Liver (tissue), 9 donors: ENCODE measurements around the gene MYO18B. TPM values are rescaled to one million over a fixed set of nuclear protein-coding genes. Genes with fewer than 3 reads are reported as not detected.

Source experiments
- DNase-seq: peaks from one replicate; pipeline ENCODE4 v3.0.0-alpha.2; 2017; ENCODE audit warnings: low spot score
- H3K27ac ChIP-seq, 2 donors: one replicate each; pipeline ENCODE4 v1.7.0; 2013; ENCODE audit warnings: inconsistent platforms in 2 of 2, low read length in 2 of 2, control low read depth in 1 of 2, low read depth in 1 of 2, mild to moderate bottlenecking in 1 of 2
- H3K27me3 ChIP-seq, 4 donors: one replicate each; pipeline versions ENCODE4 v1.6.1 to v1.7.0; 2013; ENCODE audit warnings: low read length in 3 of 4, inconsistent platforms in 1 of 4, mild to moderate bottlenecking in 1 of 4, moderate library complexity in 1 of 4; ENCODE audit not compliant: control insufficient read depth in 4 of 4, insufficient read depth in 4 of 4
- H3K36me3 ChIP-seq, 4 donors: one replicate each; pipeline versions ENCODE4 v1.6.1 to v1.7.0; 2013; ENCODE audit warnings: low read length in 3 of 4, mild to moderate bottlenecking in 3 of 4, low read depth in 1 of 4, moderate library complexity in 1 of 4; ENCODE audit not compliant: control insufficient read depth in 4 of 4, insufficient read depth in 3 of 4
- H3K4me1 ChIP-seq, 4 donors: one replicate each; pipeline versions ENCODE4 v1.6.1 to v1.7.0; 2013; ENCODE audit warnings: low read length in 3 of 4, mild to moderate bottlenecking in 3 of 4, moderate library complexity in 1 of 4; ENCODE audit not compliant: control insufficient read depth in 4 of 4, insufficient read depth in 4 of 4
- H3K4me3 ChIP-seq, 3 donors: one replicate each; pipeline versions ENCODE4 v1.6.1 to v1.7.0; 2013; ENCODE audit warnings: low read length in 3 of 3, control low read depth in 1 of 3, low read depth in 1 of 3, mild to moderate bottlenecking in 1 of 3
- H3K9ac ChIP-seq, 2 donors: one replicate each; pipeline ENCODE4 v1.7.0; 2013; ENCODE audit warnings: low read length in 2 of 2, mild to moderate bottlenecking in 2 of 2, moderate library complexity in 2 of 2, control low read depth in 1 of 2, low read depth in 1 of 2
- H3K9me3 ChIP-seq, 4 donors: one replicate each; pipeline versions ENCODE4 v1.6.1 to v1.7.0; 2013; ENCODE audit warnings: low read length in 3 of 4; ENCODE audit not compliant: control insufficient read depth in 4 of 4
- ATF3 ChIP-seq: IDR thresholded peaks from 2 replicates; pipeline ENCODE4 v1.6.1; 2016; ENCODE audit warnings: antibody characterized with exemption
- CTCF ChIP-seq: fragments of 150-350 bp; IDR thresholded peaks from 2 replicates; pipeline ENCODE4 v1.5.1; 2017; ENCODE audit warnings: improper control_type of control experiment, low read depth, low read length; ENCODE audit not compliant: missing input control
- EGR1 ChIP-seq, 2 donors: IDR thresholded peaks; 2 replicates each; pipeline ENCODE4 v1.6.1; 2016 to 2018; ENCODE audit warnings: antibody characterized with exemption in 2 of 2, low read depth in 2 of 2
- FOXA1 ChIP-seq: IDR thresholded peaks from 2 replicates; pipeline ENCODE4 v1.6.1; 2016; ENCODE audit warnings: antibody characterized with exemption
- FOXA2 ChIP-seq: IDR thresholded peaks from 2 replicates; pipeline ENCODE4 v1.6.1; 2016; ENCODE audit warnings: antibody characterized with exemption
- GABPA ChIP-seq, 2 donors: IDR thresholded peaks in 1 of 2; conservative IDR thresholded peaks in 1 of 2; 2 replicates each; pipeline ENCODE4 v1.6.1; 2016; ENCODE audit warnings: antibody characterized with exemption in 2 of 2, mild to moderate bottlenecking in 1 of 2, moderate library complexity in 1 of 2
- HNF4A ChIP-seq, 2 donors: conservative IDR thresholded peaks; 2 replicates each; pipeline ENCODE4 v1.6.1; 2016; ENCODE audit warnings: antibody characterized with exemption in 2 of 2, mild to moderate bottlenecking in 2 of 2
- HNF4G ChIP-seq: IDR thresholded peaks from 2 replicates; pipeline ENCODE4 v1.6.1; 2016; ENCODE audit warnings: antibody characterized with exemption
- JUND ChIP-seq, 2 donors: IDR thresholded peaks; 2 replicates each; pipeline ENCODE4 v1.6.1; 2016; ENCODE audit warnings: antibody characterized with exemption in 2 of 2
- MAX ChIP-seq: IDR thresholded peaks from 2 replicates; pipeline ENCODE4 v1.6.1; 2016; ENCODE audit warnings: antibody characterized with exemption
- NR2F2 ChIP-seq: IDR thresholded peaks from 2 replicates; pipeline ENCODE4 v1.6.1; 2016; ENCODE audit warnings: antibody characterized with exemption
- RAD21 ChIP-seq, 2 donors: IDR thresholded peaks; 2 replicates each; pipeline ENCODE4 v1.6.1; 2016; ENCODE audit warnings: antibody characterized with exemption in 2 of 2, mild to moderate bottlenecking in 2 of 2
- REST ChIP-seq: IDR thresholded peaks from 2 replicates; pipeline ENCODE4 v1.6.1; 2016; ENCODE audit warnings: antibody characterized with exemption, mild to moderate bottlenecking
- RXRA ChIP-seq, 2 donors: IDR thresholded peaks; 2 replicates each; pipeline ENCODE4 v1.6.1; 2017 to 2018; ENCODE audit warnings: antibody characterized with exemption in 2 of 2, mild to moderate bottlenecking in 1 of 2
- SP1 ChIP-seq: IDR thresholded peaks from 2 replicates; pipeline ENCODE4 v1.6.1; 2018; ENCODE audit warnings: antibody characterized with exemption, mild to moderate bottlenecking
- TAF1 ChIP-seq: conservative IDR thresholded peaks from 2 replicates; pipeline ENCODE4 v1.6.1; 2016; ENCODE audit warnings: antibody characterized with exemption, mild to moderate bottlenecking
- YY1 ChIP-seq: IDR thresholded peaks from 2 replicates; pipeline ENCODE4 v1.6.1; 2016; ENCODE audit warnings: antibody characterized with exemption, mild to moderate bottlenecking
- ZBTB33 ChIP-seq: IDR thresholded peaks from 2 replicates; pipeline ENCODE4 v1.6.1; 2016; ENCODE audit warnings: antibody characterized with exemption
- WGBS: extraction: QIAGEN DNeasy Blood & Tissue Kit; methylation state at CpG from one replicate; pipeline ENCODE4 v1.1.7; 2013; 5-methylcytosine and 5-hydroxymethylcytosine counted together
- polyA plus RNA-seq, 2 donors: library from polyadenylated mRNA; stranded (reverse) in 1 of 2; unstranded in 1 of 2; fragments of 200-250 nt in 1 of 2; fragments of >200 nt in 1 of 2; fragmentation: Nextera tagmentation in 1 of 2; extraction: Ambion mirVana in 1 of 2; gene quantifications; one replicate each; pipeline versions ENCODE4 v1.2.1 to v1.2.3, GENCODE V29; 2013 to 2015
- total RNA-seq, 2 donors: library from RNA; depleted of rRNA; stranded (reverse); fragments of >200 nt; gene quantifications; one replicate each; pipeline ENCODE4 v1.2.3, GENCODE V29; 2014
- donor health status: healthy.
- donor health status: healthy.
- donor health status: healthy.
- donor health status: healthy.
- donor health status: healthy.

The MYO18B gene
- total and polyA plus RNA-seq, 4 donors, result under 0.01 to 4.2 (median 0.02) TPM; not detected in 1

- peaks cover 0 to 2% (median 0%) of the 10 kb centered on the region in 4 donors for H3K27me3 ChIP-seq
- H3K4me1 ChIP-seq, result no peaks in the 10 kb centered on the region
- no peaks in the 10 kb centered on the region for H3K36me3 ChIP-seq
- no peak overlapping the region for H3K27ac ChIP-seq
- H3K9ac ChIP-seq, result no peak overlapping the region
- no peak overlapping the region for H3K4me3 ChIP-seq
- TF ChIP-seq JUND (IDR thresholded peaks at IDR 0.05), result no peak
- TF ChIP-seq RAD21 (IDR thresholded peaks at IDR 0.05), result no peak
- no peak for TF ChIP-seq GABPA (IDR thresholded peaks at IDR 0.05 in 1 of 2, conservative IDR thresholded peaks at IDR 0.05 in 1 of 2)
- H3K9me3 ChIP-seq, result no peaks in the 10 kb centered on the region
- no peak for DNase-seq
- WGBS, result 73% methylated on average over 8 of the region's 8 CpGs
Measured at GRCh38 chr22:25941365-25941960, 199.5 kb downstream of the MYO18B start.

- Histone ChIP-seq H3K27ac (no peak overlapping the region), H3K9me3 (no peaks in the 10 kb centered on the region), H3K4me3 (no peak overlapping the region), H3K36me3 (no peaks in the 10 kb centered on the region), H3K27me3 (peaks cover 0 to 2% (median 0%) of the 10 kb centered on the region in 4 donors), H3K4me1 (no peaks in the 10 kb centered on the region), H3K9ac (no peak overlapping the region)
- 77% methylated on average over 9 of the region's 9 CpGs for WGBS
- TF ChIP-seq TAF1 (no peak), NR2F2 (no peak), FOXA2 (no peak), CTCF (no peak), RXRA (IDR thresholded peaks at IDR 0.05) (no peak), ATF3 (no peak), REST (no peak), ZBTB33 (no peak), GABPA (IDR thresholded peaks at IDR 0.05 in 1 of 2, conservative IDR thresholded peaks at IDR 0.05 in 1 of 2) (no peak), SP1 (no peak), HNF4G (no peak), MAX (no peak), FOXA1 (no peak), YY1 (no peak), JUND (IDR thresholded peaks at IDR 0.05) (no peak), EGR1 (IDR thresholded peaks at IDR 0.05; ENCODE audit: low read depth in 2 of 2) (no peak), HNF4A (conservative IDR thresholded peaks at IDR 0.05) (no peak)
- DNase-seq, result no peak
Measured at GRCh38 chr22:25942115-25942855, 200.3 kb downstream of the MYO18B start.
